Chondrocyte (in vitro differentiated cells): ENCODE results near the gene LPGAT1. TPM values are rescaled to one million over a fixed set of nuclear protein-coding genes. Genes with fewer than 3 reads are reported as not detected.

Experiments used
- DNase-seq: peaks from one replicate; pipeline ENCODE4 v3.0.0; 2021; ENCODE audit warnings: mixed read lengths, low spot score
- H3K27ac Mint-ChIP-seq: one replicate; pipeline ENCODE4 v1.8.0; 2021; ENCODE audit warnings: mild to moderate bottlenecking, moderate library complexity, mixed read lengths; ENCODE audit not compliant: unreplicated experiment
- H3K27me3 Mint-ChIP-seq: 2 replicates; pipeline ENCODE4 v1.8.0; 2021; ENCODE audit warnings: low read depth, mixed read lengths
- H3K36me3 Mint-ChIP-seq: 2 replicates; pipeline ENCODE4 v1.8.0; 2021; ENCODE audit warnings: low read depth, mixed read lengths
- H3K4me1 Mint-ChIP-seq: 2 replicates; pipeline ENCODE4 v1.8.0; 2021; ENCODE audit warnings: low read depth, mild to moderate bottlenecking, mixed read lengths
- H3K4me3 Mint-ChIP-seq: one replicate; pipeline ENCODE4 v1.8.0; 2021; ENCODE audit warnings: mild to moderate bottlenecking, moderate library complexity, mixed read lengths; ENCODE audit not compliant: unreplicated experiment
- H3K9me3 Mint-ChIP-seq: 2 replicates; pipeline ENCODE4 v1.8.0; 2021; ENCODE audit warnings: low read depth, mixed read lengths
- CTCF ChIP-seq: fragments of 200-600 bp; sonication (generic); IDR thresholded peaks from 2 replicates; pipeline ENCODE4 v1.5.0; 2021; ENCODE audit warnings: antibody characterized with exemption, mild to moderate bottlenecking, moderate library complexity
- total RNA-seq: library from RNA; stranded (reverse); gene quantifications from 3 replicates; pipeline ENCODE4 v1.2.1, GENCODE V29; 2021

LPGAT1 gene
- total RNA-seq, 1 donor from 2014 or later, result 60.1 TPM

DNA sequence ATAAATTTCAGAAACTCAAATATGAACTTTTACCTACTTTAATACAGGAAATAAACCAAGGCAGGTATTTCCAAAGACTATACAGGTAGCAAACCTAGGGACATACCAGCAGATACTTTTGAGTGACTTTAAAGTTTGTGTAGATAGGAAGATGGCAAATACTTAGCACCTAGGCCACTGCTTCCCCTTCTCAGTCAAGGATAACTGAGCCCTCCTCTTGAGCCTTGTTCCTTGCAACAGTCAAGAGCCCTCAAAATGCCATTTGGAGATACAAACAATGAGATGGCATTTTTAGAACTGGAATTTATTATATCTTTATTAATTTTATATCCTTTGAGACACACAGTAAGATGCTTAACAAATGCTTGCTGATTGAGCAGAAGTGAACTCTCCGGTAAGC lies 65.9 kb downstream of the LPGAT1 start:
- Mint-ChIP-seq H3K4me3 (no peak overlapping the region), H3K36me3 (peaks cover 8% of the 10 kb centered on the region), H3K27me3 (no peaks in the 10 kb centered on the region), H3K27ac (no peak overlapping the region), H3K4me1 (no peaks in the 10 kb centered on the region), H3K9me3 (no peaks in the 10 kb centered on the region)
- no peak for TF ChIP-seq CTCF
- no peak for DNase-seq

DNA sequence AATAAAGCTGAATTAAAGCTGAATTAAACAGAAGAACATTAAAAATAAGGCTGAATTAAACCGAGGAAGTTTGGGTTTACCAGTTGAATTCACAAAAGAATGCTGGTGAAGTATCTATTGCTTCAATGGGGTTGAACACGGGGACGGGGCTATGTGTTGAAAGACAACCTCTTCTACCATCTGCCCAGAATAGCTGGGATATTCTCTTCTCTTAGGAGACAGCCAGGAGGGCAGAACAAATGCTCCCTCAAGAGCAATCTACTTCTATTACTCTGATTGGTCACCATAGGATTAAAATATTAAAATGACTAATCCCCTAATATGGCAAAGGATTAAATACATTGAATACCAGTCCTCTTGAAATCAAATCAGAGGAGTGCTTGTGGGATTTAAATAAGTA lies 68.4 kb downstream of the LPGAT1 start:
- Mint-ChIP-seq H3K4me3 (no peak overlapping the region), H3K36me3 (peaks cover 15% of the 10 kb centered on the region), H3K9me3 (no peaks in the 10 kb centered on the region), H3K4me1 (no peaks in the 10 kb centered on the region), H3K27me3 (no peaks in the 10 kb centered on the region), H3K27ac (no peak overlapping the region)
- TF ChIP-seq CTCF, result no peak
- DNase-seq, result no peak

DNA sequence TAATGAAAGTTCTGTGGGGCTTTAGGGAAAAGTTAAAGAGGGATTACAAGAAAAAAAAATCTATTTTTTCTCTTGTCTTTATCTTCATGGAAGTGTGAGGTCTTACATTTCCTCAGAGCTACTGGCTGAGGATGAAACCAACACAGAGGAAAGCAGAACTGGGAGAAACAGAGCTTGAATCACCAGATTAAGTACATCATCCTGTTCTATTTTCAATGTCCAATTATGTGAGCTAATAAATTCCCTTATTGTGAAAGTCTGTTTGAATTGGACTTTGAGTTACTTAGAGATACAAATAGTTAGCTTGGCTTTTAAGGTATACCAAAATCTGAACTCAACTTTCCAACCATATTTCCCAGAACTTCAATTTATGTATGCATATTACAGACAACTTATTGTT lies 69.2 kb downstream of the LPGAT1 start:
- Mint-ChIP-seq H3K27ac (no peak overlapping the region), H3K4me1 (no peaks in the 10 kb centered on the region), H3K4me3 (no peak overlapping the region), H3K9me3 (no peaks in the 10 kb centered on the region), H3K36me3 (peaks cover 12% of the 10 kb centered on the region), H3K27me3 (no peaks in the 10 kb centered on the region)
- no peak for TF ChIP-seq CTCF
- no peak for DNase-seq

GRCh38 chr1:211756471-211757020 lies 74.0 kb downstream of the LPGAT1 start:
- DNase-seq, result no peak
- Mint-ChIP-seq H3K36me3 (peaks cover 7% of the 10 kb centered on the region), H3K27me3 (no peaks in the 10 kb centered on the region), H3K9me3 (no peaks in the 10 kb centered on the region), H3K4me3 (no peak overlapping the region), H3K27ac (no peak overlapping the region), H3K4me1 (no peaks in the 10 kb centered on the region)
- TF ChIP-seq CTCF, result no peak

GRCh38 chr1:211753649-211754251 lies 76.8 kb downstream of the LPGAT1 start:
- no peaks in the 10 kb centered on the region for H3K9me3 Mint-ChIP-seq
- no peak for DNase-seq
- H3K4me1 Mint-ChIP-seq, result no peaks in the 10 kb centered on the region
- no peaks in the 10 kb centered on the region for H3K27me3 Mint-ChIP-seq
- no peak for TF ChIP-seq CTCF
- peaks cover 14% of the 10 kb centered on the region for H3K36me3 Mint-ChIP-seq
- no peak overlapping the region for H3K4me3 Mint-ChIP-seq
- H3K27ac Mint-ChIP-seq, result no peak overlapping the region
